ENCODE measurements around the gene PROCA1.

The PROCA1 gene

GRCh38 chr17:28705728-28706334 is 5.9 kb downstream of the PROCA1 start:
- POLR2A ChIA-PET: no interaction called here
- TF ChIP-seq, protein P1, sequence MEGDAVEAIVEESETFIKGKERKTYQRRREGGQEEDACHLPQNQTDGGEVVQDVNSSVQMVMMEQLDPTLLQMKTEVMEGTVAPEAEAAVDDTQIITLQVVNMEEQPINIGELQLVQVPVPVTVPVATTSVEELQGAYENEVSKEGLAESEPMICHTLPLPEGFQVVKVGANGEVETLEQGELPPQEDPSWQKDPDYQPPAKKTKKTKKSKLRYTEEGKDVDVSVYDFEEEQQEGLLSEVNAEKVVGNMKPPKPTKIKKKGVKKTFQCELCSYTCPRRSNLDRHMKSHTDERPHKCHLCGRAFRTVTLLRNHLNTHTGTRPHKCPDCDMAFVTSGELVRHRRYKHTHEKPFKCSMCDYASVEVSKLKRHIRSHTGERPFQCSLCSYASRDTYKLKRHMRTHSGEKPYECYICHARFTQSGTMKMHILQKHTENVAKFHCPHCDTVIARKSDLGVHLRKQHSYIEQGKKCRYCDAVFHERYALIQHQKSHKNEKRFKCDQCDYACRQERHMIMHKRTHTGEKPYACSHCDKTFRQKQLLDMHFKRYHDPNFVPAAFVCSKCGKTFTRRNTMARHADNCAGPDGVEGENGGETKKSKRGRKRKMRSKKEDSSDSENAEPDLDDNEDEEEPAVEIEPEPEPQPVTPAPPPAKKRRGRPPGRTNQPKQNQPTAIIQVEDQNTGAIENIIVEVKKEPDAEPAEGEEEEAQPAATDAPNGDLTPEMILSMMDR (IDR thresholded peaks at IDR 0.05; ENCODE audit: insufficient read depth, low read length, missing control alignments): no peak
- no peak overlapping the region for H3K4me3 ChIP-seq (ENCODE audit: low read depth, low read length)
- CTCF ChIA-PET: interaction anchor here (1.5 kb wide), 1 partner anchor 15 kb away, joined by 3 read pairs; no protein-coding TSS in a partner anchor
- DNase-seq (ENCODE audit: low read depth, low spot score): no peak

GRCh38 chr17:28705074-28705659 is 6.5 kb downstream of the PROCA1 start:
- ChIA-PET POLR2A (no interaction called here), CTCF (interaction anchor here (1.5 kb wide), 1 partner anchor 14 kb away, joined by 3 read pairs; no protein-coding TSS in a partner anchor)
- DNase-seq (ENCODE audit: low read depth, low spot score): no peak
- no peak overlapping the region for H3K4me3 ChIP-seq (ENCODE audit: low read depth, low read length)
- TF ChIP-seq, protein P1 (IDR thresholded peaks at IDR 0.05; ENCODE audit: insufficient read depth, low read length, missing control alignments): no peak

DNA sequence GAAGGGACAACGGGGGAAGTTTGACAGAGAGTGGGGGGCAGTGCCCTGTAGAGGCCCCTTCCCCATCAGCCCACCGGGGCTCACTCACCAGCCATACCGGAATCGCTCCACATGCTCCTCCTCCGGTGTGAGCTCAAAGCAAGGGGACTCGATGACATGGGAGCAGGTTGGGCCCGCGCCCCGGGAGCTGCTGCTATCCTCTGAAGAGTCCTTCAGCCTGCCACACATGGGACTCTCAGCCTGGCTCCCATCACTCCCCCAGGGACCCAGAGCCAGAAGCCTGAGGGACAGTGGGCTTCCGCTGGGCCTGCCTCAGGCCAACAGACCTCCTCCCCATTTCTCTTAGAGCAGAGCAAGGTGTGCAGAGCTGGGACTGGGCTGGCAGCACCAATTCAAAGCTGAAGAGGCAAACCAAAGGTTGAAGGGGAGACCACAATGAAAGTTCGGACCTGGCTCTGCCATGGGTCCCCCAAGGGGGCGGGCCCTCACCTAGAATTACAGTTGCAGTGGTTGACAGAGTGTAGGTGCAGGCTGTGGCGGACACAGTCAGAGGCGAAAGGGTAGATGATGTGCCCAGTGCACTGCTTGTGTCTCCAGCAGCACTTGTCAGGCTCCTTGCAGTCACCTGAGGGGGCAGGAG is 7.3 kb downstream of the PROCA1 start:
- no peak overlapping the region for H3K4me3 ChIP-seq (ENCODE audit: low read depth, low read length)
- ChIA-PET POLR2A (no interaction called here), CTCF (interaction anchor here (0.5 kb wide), 1 partner anchor 23 kb away, joined by 3 read pairs; no protein-coding TSS in a partner anchor)
- TF ChIP-seq, protein P1 (IDR thresholded peaks at IDR 0.05; ENCODE audit: insufficient read depth, low read length, missing control alignments): no peak
- DNase-seq (ENCODE audit: low read depth, low spot score): no peak

- ChIA-PET CTCF (interaction anchor here (0.5 kb wide), 1 partner anchor 22 kb away, joined by 3 read pairs; no protein-coding TSS in a partner anchor), POLR2A (interaction anchor here (1.6 kb wide), 1 partner anchor 8 kb away, joined by 7 read pairs; the partner anchor contains the start of gene PROCA1)
- H3K4me3 ChIP-seq (ENCODE audit: low read depth, low read length): no peak overlapping the region
- no peak for DNase-seq (ENCODE audit: low read depth, low spot score)
- TF ChIP-seq, protein P1 (IDR thresholded peaks at IDR 0.05; ENCODE audit: insufficient read depth, low read length, missing control alignments): no peak
Observed at GRCh38 chr17:28703552-28704218, 8.0 kb downstream of the PROCA1 start.

GRCh38 chr17:28702752-28703150 is 8.9 kb downstream of the PROCA1 start:
- no peak overlapping the region for H3K4me3 ChIP-seq (ENCODE audit: low read depth, low read length)
- no peak for DNase-seq (ENCODE audit: low read depth, low spot score)
- TF ChIP-seq, protein P1 (IDR thresholded peaks at IDR 0.05; ENCODE audit: insufficient read depth, low read length, missing control alignments): no peak
- ChIA-PET CTCF (no interaction called here), POLR2A (interaction anchor here (0.7 to 1.6 kb wide), 2 partner anchors 9 to 24 kb away, joined by 3 to 7 read pairs; partner anchors contain the start of gene PROCA1)
